A673 (cell line): Measurements from ENCODE around the gene SUPT7L.

Experiments
- EZH2 ChIP-seq: fragments of 200-600 bp; sonication (generic); IDR thresholded peaks from 2 replicates; pipeline ENCODE4 v1.6.1; 2017; ENCODE audit warnings: borderline replicate concordance, low read depth, mild to moderate bottlenecking, mixed read lengths, antibody characterized with exemption, low read length; ENCODE audit not compliant: poor library complexity, severe bottlenecking
- TF ChIP-seq, protein P1 (sequence below): fragments of 300-800, 200-600 bp; sonication (generic); conservative IDR thresholded peaks from 2 replicates; pipeline ENCODE4 v1.5.1; 2017; ENCODE audit warnings: low read depth, mild to moderate bottlenecking, antibody characterized with exemption, low read length, moderate library complexity, mixed read lengths

DNA sequence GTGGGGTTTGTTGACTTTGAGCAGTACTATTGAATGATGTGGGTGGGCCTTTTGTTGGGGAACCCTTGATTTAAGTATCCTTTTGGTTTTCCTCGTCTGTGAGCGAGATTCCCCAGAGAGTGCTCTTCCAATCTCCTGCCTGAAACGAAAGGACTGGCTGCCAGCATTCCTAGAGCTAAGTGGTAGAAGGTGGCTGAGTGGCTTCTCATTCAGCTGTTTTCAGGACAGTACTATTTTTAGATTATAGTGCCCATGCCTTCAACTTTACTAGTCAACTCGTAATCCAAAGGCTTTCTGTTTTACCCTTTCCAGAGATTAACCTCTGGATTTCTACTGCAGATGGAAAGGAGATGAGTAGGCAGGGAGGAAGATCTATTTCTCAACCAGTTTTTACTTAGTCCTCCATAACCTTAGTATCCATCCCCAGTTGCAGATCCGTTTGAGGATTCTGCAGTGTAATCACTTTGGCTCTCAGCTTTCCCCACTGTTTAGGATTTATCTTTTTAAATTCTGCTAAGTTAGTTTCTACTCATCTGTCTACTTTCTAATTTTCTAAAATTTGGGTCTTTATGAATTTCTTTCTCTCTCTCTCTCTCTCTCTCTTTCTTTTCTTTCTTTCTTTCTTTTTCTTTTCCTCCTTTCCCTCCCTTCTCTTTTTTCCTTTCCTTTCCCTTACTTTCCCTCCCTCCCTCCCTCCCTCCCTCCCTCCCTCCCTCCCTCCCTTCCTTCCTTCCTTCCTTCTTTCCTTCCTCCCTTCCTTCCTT lies 9.5 kb upstream of the SUPT7L start:
- TF ChIP-seq, protein P1, sequence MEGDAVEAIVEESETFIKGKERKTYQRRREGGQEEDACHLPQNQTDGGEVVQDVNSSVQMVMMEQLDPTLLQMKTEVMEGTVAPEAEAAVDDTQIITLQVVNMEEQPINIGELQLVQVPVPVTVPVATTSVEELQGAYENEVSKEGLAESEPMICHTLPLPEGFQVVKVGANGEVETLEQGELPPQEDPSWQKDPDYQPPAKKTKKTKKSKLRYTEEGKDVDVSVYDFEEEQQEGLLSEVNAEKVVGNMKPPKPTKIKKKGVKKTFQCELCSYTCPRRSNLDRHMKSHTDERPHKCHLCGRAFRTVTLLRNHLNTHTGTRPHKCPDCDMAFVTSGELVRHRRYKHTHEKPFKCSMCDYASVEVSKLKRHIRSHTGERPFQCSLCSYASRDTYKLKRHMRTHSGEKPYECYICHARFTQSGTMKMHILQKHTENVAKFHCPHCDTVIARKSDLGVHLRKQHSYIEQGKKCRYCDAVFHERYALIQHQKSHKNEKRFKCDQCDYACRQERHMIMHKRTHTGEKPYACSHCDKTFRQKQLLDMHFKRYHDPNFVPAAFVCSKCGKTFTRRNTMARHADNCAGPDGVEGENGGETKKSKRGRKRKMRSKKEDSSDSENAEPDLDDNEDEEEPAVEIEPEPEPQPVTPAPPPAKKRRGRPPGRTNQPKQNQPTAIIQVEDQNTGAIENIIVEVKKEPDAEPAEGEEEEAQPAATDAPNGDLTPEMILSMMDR: no peak
- TF ChIP-seq EZH2: no peak
